GM03348 (cell line): ENCODE measurements around the gene CMTM6.
"Not testable (repeated sequence)": the region's sequence is repeated elsewhere in the genome, so short reads cannot be mapped to it uniquely, and the experiment has no call there.

Experiments
- DNase-seq: peaks from one replicate; pipeline ENCODE4 v3.0.0; 2012; ENCODE audit warnings: low spot score

CMTM6 gene

GRCh38 chr3:32447865-32448400 lies 54.7 kb downstream of the CMTM6 start:
- no peak for DNase-seq

GRCh38 chr3:32443478-32443877 lies 59.2 kb downstream of the CMTM6 start:
- DNase-seq, result peak; percentile 46

GRCh38 chr3:32442766-32443165 lies 59.9 kb downstream of the CMTM6 start:
- no peak for DNase-seq

GRCh38 chr3:32440611-32441350 lies 61.9 kb downstream of the CMTM6 start:
- DNase-seq, result peak; percentile 18

- not testable (repeated sequence) for DNase-seq
These were observed 63.2 kb downstream of the CMTM6 start for GRCh38 chr3:32439421-32439820.

- no peak for DNase-seq
These were observed 63.9 kb downstream of the CMTM6 start for GRCh38 chr3:32438596-32439344.

- DNase-seq, result no peak
These were observed 64.8 kb downstream of the CMTM6 start for GRCh38 chr3:32437896-32438295.

- no peak for DNase-seq
These were observed 65.8 kb downstream of the CMTM6 start for GRCh38 chr3:32436816-32437189.

GRCh38 chr3:32435911-32436815 lies 66.5 kb downstream of the CMTM6 start:
- DNase-seq, result no peak

GRCh38 chr3:32434206-32434605 lies 68.4 kb downstream of the CMTM6 start:
- no peak for DNase-seq

GRCh38 chr3:32432711-32433530 lies 69.7 kb downstream of the CMTM6 start:
- peak; percentile 27 for DNase-seq

- DNase-seq, result no peak
These were observed 70.5 kb downstream of the CMTM6 start for GRCh38 chr3:32432045-32432710.

- DNase-seq, result no peak
These were observed 71.2 kb downstream of the CMTM6 start for GRCh38 chr3:32431481-32431880.
